ENCODE measurements around the gene WIPF2. TPM values are rescaled to one million over a fixed set of nuclear protein-coding genes. Genes with fewer than 3 reads are reported as not detected.
"Not testable (repeated sequence)": the region's sequence is repeated elsewhere in the genome, so short reads cannot be mapped to it uniquely, and the experiment has no call there.

The WIPF2 gene
- total RNA-seq, 2 donors from 2014 or later = 25.7 to 26.4 TPM

- ATAC-seq (no peak), DNase-seq (ENCODE audit: low spot score in 2 of 2) (no peak)
- no peaks in the 10 kb centered on the region for H3K9me3 Mint-ChIP-seq
- H3K27ac Mint-ChIP-seq = no peak overlapping the region
- peaks cover 2 to 13% of the 10 kb centered on the region in 2 donors for H3K36me3 Mint-ChIP-seq
These were observed 5.8 kb downstream of the WIPF2 start for GRCh38 chr17:40224718-40225550.

GRCh38 chr17:40229146-40229545 lies 10.0 kb downstream of the WIPF2 start:
- not testable (repeated sequence) for DNase-seq (ENCODE audit: low spot score in 2 of 2); H3K9me3 Mint-ChIP-seq; ATAC-seq; H3K27ac Mint-ChIP-seq
- H3K36me3 Mint-ChIP-seq = peaks cover 0 to 19% of the 10 kb centered on the region in 2 donors

- Mint-ChIP-seq H3K36me3 (peaks cover 0 to 17% of the 10 kb centered on the region in 2 donors), H3K9me3 (no peaks in the 10 kb centered on the region), H3K27ac (peak overlapping the region in 1 of 2 donors; percentile 49)
- DNase-seq (ENCODE audit: low spot score in 2 of 2) (no peak), ATAC-seq (no peak)
These were observed 11.6 kb downstream of the WIPF2 start for GRCh38 chr17:40230670-40231069.

- not testable (repeated sequence) for H3K27ac Mint-ChIP-seq; ATAC-seq; H3K9me3 Mint-ChIP-seq; DNase-seq (ENCODE audit: low spot score in 2 of 2)
- peaks cover 0 to 17% of the 10 kb centered on the region in 2 donors for H3K36me3 Mint-ChIP-seq
These were observed 12.8 kb downstream of the WIPF2 start for GRCh38 chr17:40231928-40232327.

GRCh38 chr17:40241252-40241834 lies 22.2 kb downstream of the WIPF2 start:
- Mint-ChIP-seq H3K9me3 (no peaks in the 10 kb centered on the region), H3K36me3 (no peaks in the 10 kb centered on the region), H3K27ac (no peak overlapping the region)
- ATAC-seq (no peak), DNase-seq (ENCODE audit: low spot score in 2 of 2) (no peak)

- DNase-seq (ENCODE audit: low spot score in 2 of 2) = no peak
- Mint-ChIP-seq H3K9me3 (no peaks in the 10 kb centered on the region), H3K36me3 (no peaks in the 10 kb centered on the region), H3K27ac (no peak overlapping the region)
- no peak for ATAC-seq
These were observed 23.7 kb downstream of the WIPF2 start for GRCh38 chr17:40242774-40243173.

- DNase-seq (ENCODE audit: low spot score in 2 of 2) (no peak), ATAC-seq (no peak)
- H3K9me3 Mint-ChIP-seq = no peaks in the 10 kb centered on the region
- H3K27ac Mint-ChIP-seq = no peak overlapping the region
- H3K36me3 Mint-ChIP-seq = no peaks in the 10 kb centered on the region
These were observed 24.7 kb downstream of the WIPF2 start for GRCh38 chr17:40243761-40244160.

- H3K9me3 Mint-ChIP-seq = no peaks in the 10 kb centered on the region
- H3K27ac Mint-ChIP-seq = no peak overlapping the region
- no peak for DNase-seq (ENCODE audit: low spot score in 2 of 2)
- ATAC-seq = no peak
- H3K36me3 Mint-ChIP-seq = no peaks in the 10 kb centered on the region
These were observed 25.2 kb downstream of the WIPF2 start for GRCh38 chr17:40244255-40244654.

- DNase-seq (ENCODE audit: low spot score in 2 of 2) (no peak), ATAC-seq (no peak)
- Mint-ChIP-seq H3K27ac (no peak overlapping the region), H3K36me3 (no peaks in the 10 kb centered on the region), H3K9me3 (no peaks in the 10 kb centered on the region)
These were observed 28.9 kb downstream of the WIPF2 start for GRCh38 chr17:40247926-40248495.

- Mint-ChIP-seq H3K27ac (no peak overlapping the region), H3K9me3 (no peaks in the 10 kb centered on the region), H3K36me3 (no peaks in the 10 kb centered on the region)
- DNase-seq (ENCODE audit: low spot score in 2 of 2) (no peak), ATAC-seq (no peak)
These were observed 29.4 kb downstream of the WIPF2 start for GRCh38 chr17:40248507-40248906.

- no peaks in the 10 kb centered on the region for H3K9me3 Mint-ChIP-seq
- ATAC-seq = no peak
- peaks cover 0 to 2% of the 10 kb centered on the region in 2 donors for H3K36me3 Mint-ChIP-seq
- no peak overlapping the region for H3K27ac Mint-ChIP-seq
- DNase-seq (ENCODE audit: low spot score in 2 of 2) = no peak
These were observed 32.5 kb downstream of the WIPF2 start for GRCh38 chr17:40251576-40251975.

GRCh38 chr17:40253565-40253964 lies 34.5 kb downstream of the WIPF2 start:
- DNase-seq (ENCODE audit: low spot score in 2 of 2) (no peak), ATAC-seq (no peak)
- Mint-ChIP-seq H3K36me3 (peaks cover 0 to 6% of the 10 kb centered on the region in 2 donors), H3K27ac (no peak overlapping the region), H3K9me3 (no peaks in the 10 kb centered on the region)

GRCh38 chr17:40259505-40259904 lies 40.4 kb downstream of the WIPF2 start:
- no peak for DNase-seq (ENCODE audit: low spot score in 2 of 2)
- Mint-ChIP-seq H3K36me3 (peaks cover 0 to 13% of the 10 kb centered on the region in 2 donors), H3K27ac (no peak overlapping the region), H3K9me3 (no peaks in the 10 kb centered on the region)
- ATAC-seq = no peak

- ATAC-seq (no peak), DNase-seq (ENCODE audit: low spot score in 2 of 2) (no peak)
- Mint-ChIP-seq H3K27ac (peak overlapping the region in 1 of 2 donors; percentile 44), H3K9me3 (no peaks in the 10 kb centered on the region), H3K36me3 (peaks cover 0 to 19% of the 10 kb centered on the region in 2 donors)
These were observed 41.4 kb downstream of the WIPF2 start for GRCh38 chr17:40260528-40260927.

- ATAC-seq = no peak
- peak overlapping the region in 1 of 2 donors; percentile 3 for H3K27ac Mint-ChIP-seq
- H3K36me3 Mint-ChIP-seq = peaks cover 0 to 13% of the 10 kb centered on the region in 2 donors
- no peaks in the 10 kb centered on the region for H3K9me3 Mint-ChIP-seq
- DNase-seq (ENCODE audit: low spot score in 2 of 2) = no peak
These were observed 45.5 kb downstream of the WIPF2 start for GRCh38 chr17:40264458-40265185.

GRCh38 chr17:40265337-40265736 lies 46.2 kb downstream of the WIPF2 start:
- ATAC-seq (no peak), DNase-seq (ENCODE audit: low spot score in 2 of 2) (no peak)
- Mint-ChIP-seq H3K27ac (no peak overlapping the region), H3K36me3 (peaks cover 0 to 13% of the 10 kb centered on the region in 2 donors), H3K9me3 (no peaks in the 10 kb centered on the region)

GRCh38 chr17:40266882-40267281 lies 47.8 kb downstream of the WIPF2 start:
- no peaks in the 10 kb centered on the region for H3K9me3 Mint-ChIP-seq
- H3K27ac Mint-ChIP-seq = no peak overlapping the region
- ATAC-seq (no peak), DNase-seq (ENCODE audit: low spot score in 2 of 2) (no peak)
- H3K36me3 Mint-ChIP-seq = peaks cover 0 to 13% of the 10 kb centered on the region in 2 donors

Data from activated naive CD4-positive, alpha-beta T cell treated with anti-CD3 and anti-CD28 coated beads, Interleukin-2, amount 50 U/mL, for 72 hours (primary cell).